IgD-negative memory B cell (primary cell): ENCODE results near the gene PDCD10. TPM values are rescaled to one million over a fixed set of nuclear protein-coding genes. Genes with fewer than 3 reads are reported as not detected.
A peak's percentile ranks its signal among the peaks of the same experiment; 100 is the strongest.

ENCODE experiments used
- H3K27ac Mint-ChIP-seq, 3 donors: one replicate each; pipeline ENCODE4 v1.8.0; 2020 to 2022; ENCODE audit warnings: mild to moderate bottlenecking in 3 of 3, mixed read lengths in 3 of 3, moderate library complexity in 1 of 3
- H3K27me3 Mint-ChIP-seq: one replicate; pipeline ENCODE4 v1.8.0; 2021; ENCODE audit warnings: mixed read lengths
- H3K36me3 Mint-ChIP-seq: one replicate; pipeline ENCODE4 v1.8.0; 2020; ENCODE audit warnings: mild to moderate bottlenecking, mixed read lengths
- H3K4me1 Mint-ChIP-seq, 3 donors: one replicate each; pipeline ENCODE4 v1.8.0; 2020 to 2022; ENCODE audit warnings: mixed read lengths in 3 of 3, mild to moderate bottlenecking in 1 of 3
- H3K4me3 Mint-ChIP-seq, 4 donors: one replicate each; pipeline ENCODE4 v1.8.0; 2020 to 2022; ENCODE audit warnings: mild to moderate bottlenecking in 4 of 4, mixed read lengths in 4 of 4, moderate library complexity in 3 of 4
- H3K9me3 Mint-ChIP-seq, 3 donors: one replicate each; pipeline ENCODE4 v1.8.0; 2020 to 2021; ENCODE audit warnings: mixed read lengths in 3 of 3, mild to moderate bottlenecking in 1 of 3
- polyA plus RNA-seq: library from polyadenylated mRNA; unstranded; fragments of 300-500 nt; fragmentation: Illumina TruSeq; gene quantifications from one replicate; pipeline ENCODE4 v1.2.3, GENCODE V29; 2021

Gene PDCD10
- polyA plus RNA-seq, 1 donor from 2014 or later, result 89.0 TPM

DNA sequence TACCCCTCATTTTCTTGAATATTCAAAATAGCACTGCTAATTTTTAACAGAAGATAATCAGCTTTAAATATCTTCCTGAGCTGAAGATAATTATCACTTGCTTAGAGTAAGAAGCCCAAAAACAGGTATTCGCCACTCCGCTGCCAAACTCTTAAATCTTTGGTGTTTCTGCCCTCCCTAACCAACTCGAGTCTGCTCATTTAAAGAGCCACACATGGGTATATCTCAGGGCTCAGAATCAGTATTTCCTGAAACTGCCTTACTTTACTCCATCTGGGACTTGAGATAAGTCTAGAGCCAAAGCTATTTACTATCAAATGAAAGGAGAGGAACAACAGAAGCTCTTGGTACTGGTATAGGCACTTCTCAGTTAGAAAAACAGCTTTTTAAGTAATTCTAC, 10.8 kb downstream of the PDCD10 start:
- peaks cover 4% of the 10 kb centered on the region for H3K36me3 Mint-ChIP-seq
- H3K9me3 Mint-ChIP-seq, result no peaks in the 10 kb centered on the region
- H3K27ac Mint-ChIP-seq, result no peak overlapping the region
- no peaks in the 10 kb centered on the region for H3K27me3 Mint-ChIP-seq
- peaks cover 36 to 48% (median 44%) of the 10 kb centered on the region in 3 donors for H3K4me1 Mint-ChIP-seq
- H3K4me3 Mint-ChIP-seq, result no peak overlapping the region

DNA sequence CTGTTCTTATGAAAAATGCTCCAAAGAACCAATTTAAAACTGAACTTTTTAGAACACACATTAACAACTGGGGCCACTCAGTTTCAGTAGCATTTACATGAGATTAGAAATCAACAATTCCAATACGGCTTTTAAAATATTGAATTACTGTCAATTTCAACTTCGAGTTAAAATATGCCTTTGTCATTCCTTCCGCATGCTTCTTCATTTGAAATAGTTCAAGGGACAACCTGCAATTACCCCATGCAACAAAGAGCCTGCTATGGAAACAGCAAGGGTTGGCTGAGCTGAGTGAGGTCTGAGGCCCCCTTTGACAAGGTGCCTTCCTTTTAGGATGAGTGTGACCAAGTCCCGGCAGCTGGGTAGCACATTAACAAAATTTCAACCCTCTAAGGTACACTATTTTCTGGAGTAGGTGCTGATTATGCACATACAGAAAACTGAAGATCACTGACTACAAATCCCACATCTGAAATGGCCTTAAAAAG, 11.6 kb downstream of the PDCD10 start:
- H3K4me1 Mint-ChIP-seq, result peaks cover 33 to 44% (median 41%) of the 10 kb centered on the region in 3 donors
- H3K4me3 Mint-ChIP-seq, result no peak overlapping the region
- H3K27ac Mint-ChIP-seq, result no peak overlapping the region
- no peaks in the 10 kb centered on the region for H3K9me3 Mint-ChIP-seq
- no peaks in the 10 kb centered on the region for H3K27me3 Mint-ChIP-seq
- H3K36me3 Mint-ChIP-seq, result peaks cover 5% of the 10 kb centered on the region

DNA sequence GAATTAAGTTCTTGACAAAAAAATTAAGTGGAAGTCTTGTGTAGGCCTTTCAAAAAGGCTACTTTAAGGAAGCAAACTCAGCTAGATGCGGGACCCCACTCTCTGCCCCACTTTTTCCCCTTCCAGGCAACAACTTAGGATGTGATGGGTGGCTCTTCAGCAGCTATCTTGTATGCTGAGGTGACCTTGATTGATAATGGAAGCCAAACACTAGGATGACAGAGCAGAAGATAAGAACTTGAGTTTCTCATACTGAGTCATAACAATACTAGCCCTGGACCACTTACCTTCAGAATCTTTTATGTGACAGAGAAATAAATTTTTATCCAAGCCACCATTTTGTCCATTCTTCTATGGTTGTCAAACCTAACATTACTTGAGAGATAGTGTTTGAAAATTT, 16.1 kb downstream of the PDCD10 start:
- H3K9me3 Mint-ChIP-seq, result no peaks in the 10 kb centered on the region
- peaks cover 7% of the 10 kb centered on the region for H3K36me3 Mint-ChIP-seq
- peaks cover 19 to 36% (median 33%) of the 10 kb centered on the region in 3 donors for H3K4me1 Mint-ChIP-seq
- H3K27me3 Mint-ChIP-seq, result no peaks in the 10 kb centered on the region
- no peak overlapping the region for H3K27ac Mint-ChIP-seq
- H3K4me3 Mint-ChIP-seq, result no peak overlapping the region

DNA sequence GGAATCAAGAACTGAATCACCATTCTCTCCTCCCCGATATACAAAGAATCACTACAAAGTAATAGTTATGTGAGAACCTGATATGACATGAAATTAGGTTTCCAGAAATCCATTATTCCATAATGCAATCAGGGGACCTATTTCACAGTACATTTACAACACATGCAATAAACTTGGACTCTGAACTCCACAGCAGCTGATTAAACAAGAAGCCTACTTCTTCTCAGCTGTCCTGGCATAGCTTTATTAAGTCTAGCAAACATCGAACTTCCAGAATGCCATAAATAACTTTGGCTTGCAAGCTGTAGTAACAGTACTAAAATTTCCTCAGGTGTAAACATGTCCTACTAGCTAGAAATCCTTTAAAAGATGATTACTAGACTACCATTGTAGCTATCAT, 17.8 kb downstream of the PDCD10 start:
- H3K9me3 Mint-ChIP-seq, result no peaks in the 10 kb centered on the region
- H3K4me1 Mint-ChIP-seq, result peaks cover 22 to 42% (median 42%) of the 10 kb centered on the region in 3 donors
- H3K27me3 Mint-ChIP-seq, result no peaks in the 10 kb centered on the region
- no peak overlapping the region for H3K4me3 Mint-ChIP-seq
- H3K27ac Mint-ChIP-seq, result no peak overlapping the region
- H3K36me3 Mint-ChIP-seq, result peaks cover 7% of the 10 kb centered on the region

DNA sequence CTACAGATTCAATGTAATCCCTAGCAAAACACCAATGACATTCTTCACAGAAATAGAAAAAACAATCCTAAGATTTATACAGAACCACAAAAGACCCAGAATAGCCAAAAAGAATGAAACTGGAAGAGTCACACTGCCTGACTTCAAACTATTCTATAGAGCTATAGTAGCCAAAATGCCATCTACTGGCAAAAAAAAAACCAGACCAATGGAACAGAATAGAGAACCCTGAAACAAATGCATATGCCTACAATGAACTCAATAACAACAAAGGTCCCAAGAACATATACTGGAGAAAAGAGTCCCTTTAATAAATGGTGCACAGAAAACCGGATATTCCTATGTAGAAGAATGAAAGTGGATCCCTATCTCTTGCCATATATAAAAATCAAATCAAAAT, 19.8 kb downstream of the PDCD10 start:
- H3K9me3 Mint-ChIP-seq, result no peaks in the 10 kb centered on the region
- peaks cover 7% of the 10 kb centered on the region for H3K36me3 Mint-ChIP-seq
- no peaks in the 10 kb centered on the region for H3K27me3 Mint-ChIP-seq
- H3K4me3 Mint-ChIP-seq, result no peak overlapping the region
- no peak overlapping the region for H3K27ac Mint-ChIP-seq
- H3K4me1 Mint-ChIP-seq, result peaks cover 21 to 37% (median 34%) of the 10 kb centered on the region in 3 donors

DNA sequence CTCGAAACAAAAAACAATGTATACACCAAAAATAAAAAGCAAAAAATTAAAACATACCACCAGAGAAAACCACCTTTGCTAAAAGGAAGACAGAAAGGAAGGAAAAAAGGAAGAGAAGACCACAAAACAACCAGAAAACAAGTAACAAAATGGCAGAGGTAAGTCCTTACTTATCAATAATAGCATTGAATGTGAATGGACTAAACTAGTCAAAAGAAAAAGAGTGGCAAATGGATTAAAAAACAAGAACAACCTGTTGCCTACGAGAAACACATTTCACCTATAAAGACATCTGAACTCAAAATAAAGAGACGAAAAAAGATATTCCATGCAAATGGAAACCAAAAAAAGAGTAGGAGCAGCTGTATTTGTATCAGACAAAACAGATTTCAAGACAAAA, 22.2 kb downstream of the PDCD10 start:
- Mint-ChIP-seq H3K9me3 (no peaks in the 10 kb centered on the region), H3K27ac (no peak overlapping the region), H3K4me3 (peak overlapping the region in 2 of 4 donors; percentile 28 to 61), H3K27me3 (no peaks in the 10 kb centered on the region), H3K36me3 (peaks cover 3% of the 10 kb centered on the region), H3K4me1 (peaks cover 25 to 37% (median 37%) of the 10 kb centered on the region in 3 donors)

DNA sequence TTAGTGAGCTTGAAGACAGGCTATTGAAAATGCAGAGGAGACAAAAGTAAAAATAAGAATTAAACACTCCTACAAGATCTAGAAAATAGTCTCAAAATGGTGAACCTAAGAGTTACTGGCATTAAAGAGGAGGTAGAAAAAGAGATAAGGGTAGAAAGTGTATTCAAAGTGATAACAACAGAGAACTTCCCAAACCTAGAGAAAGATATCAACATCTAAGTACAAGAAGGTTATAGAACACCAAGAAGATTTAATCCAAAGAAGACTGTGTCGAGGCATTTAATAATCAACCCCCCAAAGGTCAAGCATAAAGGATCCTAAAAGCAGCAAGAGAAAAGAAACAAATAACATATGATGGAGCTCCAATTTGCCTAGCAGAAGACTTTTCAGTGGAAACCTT, 23.3 kb downstream of the PDCD10 start:
- H3K27me3 Mint-ChIP-seq, result no peaks in the 10 kb centered on the region
- H3K4me1 Mint-ChIP-seq, result peaks cover 28 to 41% (median 37%) of the 10 kb centered on the region in 3 donors
- no peak overlapping the region for H3K27ac Mint-ChIP-seq
- peaks cover 3% of the 10 kb centered on the region for H3K36me3 Mint-ChIP-seq
- no peak overlapping the region for H3K4me3 Mint-ChIP-seq
- H3K9me3 Mint-ChIP-seq, result no peaks in the 10 kb centered on the region

DNA sequence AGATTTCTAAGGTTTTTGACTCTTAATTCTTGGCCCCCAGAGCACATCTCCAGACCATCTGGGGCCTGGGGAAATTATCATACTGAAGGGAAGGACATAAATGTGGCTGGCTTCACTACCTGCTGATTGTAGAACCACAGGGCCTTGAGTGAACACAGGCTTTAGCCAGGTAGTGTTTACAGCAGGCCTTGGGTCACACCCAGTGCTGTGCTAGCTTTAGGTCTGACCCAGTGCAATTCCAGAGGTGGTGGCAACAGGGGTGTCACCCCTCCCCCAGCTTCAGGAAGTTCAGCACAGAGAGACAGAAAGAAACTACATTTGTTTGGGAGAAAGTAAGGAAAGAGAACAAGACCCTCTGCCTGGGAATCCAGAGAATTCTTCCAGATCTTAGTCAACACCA, 24.1 kb downstream of the PDCD10 start:
- Mint-ChIP-seq H3K4me3 (peak overlapping the region in 1 of 4 donors; percentile 59), H3K27me3 (no peaks in the 10 kb centered on the region), H3K36me3 (peaks cover 3% of the 10 kb centered on the region), H3K27ac (no peak overlapping the region), H3K4me1 (peaks cover 27 to 37% (median 34%) of the 10 kb centered on the region in 3 donors), H3K9me3 (no peaks in the 10 kb centered on the region)

DNA sequence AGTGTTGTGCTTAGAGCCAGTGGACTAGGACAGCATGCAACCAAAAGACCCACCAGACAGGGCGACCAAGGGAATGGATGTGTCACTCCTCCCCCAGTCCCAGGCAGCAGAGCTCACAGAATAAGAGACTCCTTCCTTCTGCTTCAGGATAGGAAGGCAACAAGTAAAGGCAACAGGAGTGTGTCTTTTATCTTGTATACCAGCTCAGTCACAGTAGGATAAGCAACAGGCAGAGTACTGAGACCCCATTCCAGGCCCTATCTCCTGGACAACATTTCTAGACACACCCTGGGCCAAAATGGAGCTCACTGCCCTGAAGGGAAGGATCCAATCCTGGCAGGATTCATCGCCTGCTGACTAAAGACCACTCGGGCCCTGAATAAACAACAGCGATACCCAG, 25.0 kb downstream of the PDCD10 start:
- H3K27ac Mint-ChIP-seq, result no peak overlapping the region
- H3K36me3 Mint-ChIP-seq, result peaks cover 3% of the 10 kb centered on the region
- no peaks in the 10 kb centered on the region for H3K27me3 Mint-ChIP-seq
- no peak overlapping the region for H3K4me3 Mint-ChIP-seq
- no peaks in the 10 kb centered on the region for H3K9me3 Mint-ChIP-seq
- peaks cover 20 to 33% (median 26%) of the 10 kb centered on the region in 3 donors for H3K4me1 Mint-ChIP-seq

DNA sequence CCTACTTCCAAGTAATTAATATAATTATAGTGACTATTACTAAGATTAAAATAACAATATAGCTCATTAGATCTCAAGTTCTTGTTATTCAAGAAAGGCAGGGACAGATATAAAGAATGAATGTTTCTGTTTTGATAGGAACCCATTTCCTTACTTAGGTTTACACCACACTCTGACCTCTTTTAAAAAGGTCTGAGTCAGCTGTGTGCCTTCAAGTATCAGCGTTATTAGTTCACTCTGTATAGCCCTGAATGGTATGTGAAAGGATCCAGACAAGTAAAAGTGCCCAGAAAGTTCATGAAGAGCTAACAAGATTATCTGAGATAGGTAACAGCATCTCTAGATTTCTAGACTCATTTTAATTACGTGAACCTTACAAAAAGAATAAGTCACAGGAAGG, 28.9 kb downstream of the PDCD10 start:
- H3K4me3 Mint-ChIP-seq, result no peak overlapping the region
- peaks cover 0 to 12% (median 7%) of the 10 kb centered on the region in 3 donors for H3K4me1 Mint-ChIP-seq
- no peak overlapping the region for H3K27ac Mint-ChIP-seq
- H3K36me3 Mint-ChIP-seq, result no peaks in the 10 kb centered on the region
- H3K9me3 Mint-ChIP-seq, result no peaks in the 10 kb centered on the region
- no peaks in the 10 kb centered on the region for H3K27me3 Mint-ChIP-seq

DNA sequence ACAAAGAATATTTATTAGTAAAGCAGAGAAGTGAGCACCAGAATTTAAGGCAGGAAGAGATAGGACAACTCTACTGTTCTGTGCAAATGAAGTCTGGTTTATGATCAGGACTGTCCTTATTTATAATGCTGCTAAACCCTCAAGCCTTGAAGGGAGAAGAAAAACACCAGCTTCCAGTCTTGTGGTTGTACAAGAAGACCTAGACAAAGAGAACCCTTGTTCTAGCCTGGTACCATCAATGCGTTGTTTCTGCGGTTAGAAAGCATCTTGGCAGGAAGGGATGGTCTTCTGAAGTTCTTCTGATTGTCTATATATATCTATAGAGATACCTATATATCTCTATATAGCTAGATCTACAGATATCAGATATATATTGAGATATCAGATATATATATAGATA, 33.8 kb downstream of the PDCD10 start:
- Mint-ChIP-seq H3K9me3 (no peaks in the 10 kb centered on the region), H3K4me1 (peaks cover 0 to 4% (median 0%) of the 10 kb centered on the region in 3 donors), H3K27ac (no peak overlapping the region), H3K36me3 (peaks cover 1% of the 10 kb centered on the region), H3K4me3 (no peak overlapping the region), H3K27me3 (no peaks in the 10 kb centered on the region)

DNA sequence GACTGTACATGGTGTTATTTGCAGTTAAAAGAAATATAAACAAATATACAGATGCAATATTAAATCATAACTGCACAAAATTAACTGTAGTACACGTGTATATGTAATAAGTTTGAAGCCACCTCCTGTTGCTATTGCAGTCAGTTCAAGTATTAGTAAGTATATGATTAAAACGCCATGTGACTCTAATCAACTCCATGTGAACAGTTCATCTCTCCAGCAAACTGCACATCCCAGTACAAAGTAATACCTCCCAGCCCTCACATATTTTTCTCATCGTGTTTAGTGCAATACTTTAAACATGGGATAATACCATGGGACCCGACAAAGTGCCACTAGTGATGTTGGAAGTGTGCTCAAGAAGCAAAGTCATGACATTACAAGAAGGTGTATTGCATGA, 34.6 kb downstream of the PDCD10 start:
- H3K27ac Mint-ChIP-seq, result no peak overlapping the region

DNA sequence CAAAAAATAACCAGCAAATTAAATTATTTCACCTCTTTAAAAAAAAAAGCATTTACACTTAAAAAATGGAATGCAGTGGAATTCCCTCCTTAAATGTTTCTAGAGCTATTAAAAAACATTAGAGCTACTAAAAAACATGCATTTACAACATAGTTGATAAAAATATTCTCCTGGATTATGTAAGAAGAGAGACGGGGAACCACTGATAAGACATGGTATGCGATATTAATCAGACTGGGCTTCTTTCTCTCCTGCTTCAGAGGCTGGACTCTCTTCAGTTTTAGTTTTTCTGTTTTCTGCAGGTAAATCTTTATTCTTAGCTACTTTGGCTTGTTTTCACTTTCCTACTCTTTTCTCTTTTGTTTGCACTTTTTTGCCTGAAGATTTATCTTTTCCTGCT, 40.6 kb downstream of the PDCD10 start:
- Mint-ChIP-seq H3K27ac (no peak overlapping the region), H3K4me1 (peaks cover 14 to 17% (median 14%) of the 10 kb centered on the region in 3 donors), H3K4me3 (peak overlapping the region in 1 of 4 donors; percentile 49), H3K36me3 (peaks cover 8% of the 10 kb centered on the region), H3K27me3 (no peaks in the 10 kb centered on the region), H3K9me3 (no peaks in the 10 kb centered on the region)

More for the DNA sequence above, 34.6 kb downstream of the PDCD10 start:
- Mint-ChIP-seq H3K36me3 (peaks cover 3% of the 10 kb centered on the region), H3K27me3 (no peaks in the 10 kb centered on the region), H3K4me1 (peaks cover 0 to 2% (median 0%) of the 10 kb centered on the region in 3 donors), H3K9me3 (no peaks in the 10 kb centered on the region), H3K4me3 (no peak overlapping the region)

DNA sequence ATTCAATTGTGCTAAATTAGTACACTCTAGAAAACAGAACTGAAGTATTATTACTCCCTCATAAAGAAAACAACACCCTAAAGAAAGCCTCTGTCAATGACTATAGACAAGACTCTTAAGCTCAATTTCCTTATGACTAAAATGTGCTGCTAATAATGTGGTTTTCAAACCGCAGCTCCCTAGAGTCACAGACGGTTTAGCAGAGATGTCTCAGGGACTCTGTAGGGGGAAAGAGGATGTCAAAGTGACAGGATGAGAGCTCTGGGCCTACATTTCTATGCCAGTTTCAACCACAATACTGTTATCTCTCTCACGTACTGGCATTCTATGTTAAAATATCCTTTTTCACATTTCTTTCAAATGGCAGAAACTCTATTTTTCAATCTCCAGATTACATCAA, 43.3 kb downstream of the PDCD10 start:
- Mint-ChIP-seq H3K4me3 (peak overlapping the region in 2 of 4 donors; percentile 60 to 88), H3K36me3 (peaks cover 14% of the 10 kb centered on the region), H3K27me3 (no peaks in the 10 kb centered on the region), H3K4me1 (peaks cover 14 to 17% (median 14%) of the 10 kb centered on the region in 3 donors), H3K9me3 (no peaks in the 10 kb centered on the region), H3K27ac (peak overlapping the region in 1 of 3 donors; percentile 57)

DNA sequence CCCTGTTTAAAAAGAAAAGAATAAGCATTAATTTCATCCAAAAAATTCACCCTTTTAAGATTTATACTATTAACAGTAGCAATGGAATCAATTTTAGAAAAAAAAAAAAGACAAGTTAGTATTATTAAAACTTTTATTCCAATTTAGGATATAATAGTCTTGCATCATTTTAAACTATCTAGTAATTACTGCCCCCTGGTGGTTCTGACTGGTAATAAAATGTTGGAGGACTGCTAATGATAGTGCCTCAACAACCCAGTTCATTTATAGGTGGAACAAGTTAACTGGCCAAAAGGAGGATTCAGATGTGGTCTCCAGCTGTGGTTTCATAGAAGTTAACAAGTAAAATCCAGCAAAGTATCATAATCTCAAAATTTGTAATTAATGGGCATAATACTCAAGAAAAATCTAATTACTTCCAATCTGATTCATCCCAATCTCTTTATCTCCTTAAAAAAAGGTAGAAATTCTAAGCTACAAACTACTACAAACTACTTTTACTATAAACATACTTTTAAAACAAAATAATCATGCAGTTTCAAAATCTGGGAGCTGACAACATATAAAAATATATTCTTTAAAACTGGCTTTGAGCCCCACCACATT, 50.2 kb downstream of the PDCD10 start:
- Mint-ChIP-seq H3K36me3 (peaks cover 8% of the 10 kb centered on the region), H3K4me1 (peaks cover 0 to 3% (median 2%) of the 10 kb centered on the region in 3 donors), H3K9me3 (no peaks in the 10 kb centered on the region), H3K27me3 (no peaks in the 10 kb centered on the region), H3K27ac (no peak overlapping the region), H3K4me3 (no peak overlapping the region)

DNA sequence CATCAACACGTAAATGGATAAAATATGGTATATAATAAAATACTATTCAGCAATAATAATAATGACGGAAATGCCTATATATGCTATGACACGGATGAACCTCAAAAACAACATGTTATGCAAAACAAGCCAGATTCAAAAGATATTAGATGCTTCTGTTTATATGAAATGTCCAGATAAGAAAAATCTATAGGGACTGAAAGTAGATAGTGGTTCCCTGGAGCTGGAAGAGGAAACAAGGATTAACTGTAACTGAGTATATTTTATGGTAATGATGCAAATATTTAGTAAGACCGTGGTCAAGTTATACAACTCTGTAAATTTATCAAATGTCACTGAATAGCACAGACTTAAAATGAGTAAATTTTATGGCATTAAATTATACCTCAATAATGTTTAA, 55.2 kb downstream of the PDCD10 start:
- Mint-ChIP-seq H3K27me3 (no peaks in the 10 kb centered on the region), H3K4me1 (peaks cover 0 to 2% (median 1%) of the 10 kb centered on the region in 3 donors), H3K36me3 (peaks cover 19% of the 10 kb centered on the region), H3K4me3 (no peak overlapping the region), H3K9me3 (peaks cover 0 to 18% (median 1%) of the 10 kb centered on the region in 3 donors), H3K27ac (no peak overlapping the region)
